AG04450 (cell line): Measurements from ENCODE around the gene WIPF3. TPM values are rescaled to one million over a fixed set of nuclear protein-coding genes. Genes with fewer than 3 reads are reported as not detected.

Experiments
- CTCF ChIA-PET: fragments of 300-600, 350-600 bp; formaldehyde crosslinking; extraction: SDS; loops from one replicate; lab custom pipeline; 2022; ENCODE audit warnings: antibody characterized with exemption, inconsistent platforms; lab: Charles Lee
- POLR2A ChIA-PET: fragments of 350-600 bp; formaldehyde crosslinking; extraction: SDS; loops from one replicate; lab custom pipeline; 2021; ENCODE audit warnings: antibody characterized with exemption, inconsistent platforms; lab: Yijun Ruan, JAX
- DNase-seq: peaks from one replicate; pipeline ENCODE4 v3.0.0-alpha.2; 2011; ENCODE audit warnings: low read depth, low spot score
- H3K27ac ChIP-seq: one replicate; pipeline ENCODE4 v1.5.1; 2012; ENCODE audit warnings: low read depth, low read length, control low read depth
- H3K27me3 ChIP-seq: one replicate; pipeline ENCODE4 v1.6.0; 2012; ENCODE audit warnings: low read length; ENCODE audit not compliant: control insufficient read depth, insufficient read depth
- H3K4me3 ChIP-seq: 2 replicates; pipeline ENCODE4 v1.5.1; 2011; ENCODE audit warnings: mild to moderate bottlenecking, low read depth, low read length, control low read depth
- H3K9me3 ChIP-seq: 2 replicates; pipeline ENCODE4 v1.5.1; 2012; ENCODE audit warnings: low read length; ENCODE audit not compliant: control insufficient read depth, insufficient read depth
- polyA plus RNA-seq: library from polyadenylated mRNA; depleted of rRNA; stranded (reverse); fragments of >200 nt; gene quantifications from 2 replicates; pipeline ENCODE4 v1.2.3, GENCODE V29; 2011
- TF ChIP-seq, protein P1 (sequence below): IDR thresholded peaks from 2 replicates; pipeline ENCODE4 v1.5.1; 2011; ENCODE audit warnings: low read depth, low read length, control low read depth, inconsistent platforms

Gene WIPF3
- polyA plus RNA-seq, 1 experiment: not detected

DNA sequence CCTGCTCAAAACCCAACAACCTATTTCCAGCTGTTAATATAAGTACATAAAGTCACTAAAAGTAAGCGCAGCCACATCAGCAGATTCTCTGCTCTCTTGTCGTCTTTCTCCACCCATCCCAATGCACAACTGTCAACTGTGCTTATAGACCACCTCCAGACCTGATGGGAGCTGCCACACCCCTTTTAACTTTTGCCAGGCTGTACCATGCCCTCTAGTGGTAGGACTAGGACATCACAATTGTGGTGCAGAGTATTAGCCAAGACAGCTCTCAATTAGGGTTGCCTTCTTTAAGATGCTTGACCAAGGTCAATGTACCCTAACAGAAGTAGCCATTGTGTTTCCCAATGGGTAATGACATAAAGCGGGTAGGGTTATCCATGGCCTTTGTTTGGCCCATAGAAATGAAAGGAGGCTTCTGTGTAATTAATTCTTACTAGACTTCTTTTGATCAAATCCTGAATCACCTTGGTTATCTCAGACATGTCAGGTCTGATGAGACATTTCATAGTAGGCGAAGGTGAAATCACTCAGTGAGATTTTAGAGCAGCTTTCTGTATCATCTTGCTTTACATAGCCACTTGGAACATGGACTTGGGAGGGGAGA is 115.2 kb downstream of the WIPF3 start:
- POLR2A ChIA-PET: interaction anchor here (0.5 kb wide), 1 partner anchor 419 kb away, joined by 3 read pairs; no protein-coding TSS in a partner anchor
- TF ChIP-seq, protein P1, sequence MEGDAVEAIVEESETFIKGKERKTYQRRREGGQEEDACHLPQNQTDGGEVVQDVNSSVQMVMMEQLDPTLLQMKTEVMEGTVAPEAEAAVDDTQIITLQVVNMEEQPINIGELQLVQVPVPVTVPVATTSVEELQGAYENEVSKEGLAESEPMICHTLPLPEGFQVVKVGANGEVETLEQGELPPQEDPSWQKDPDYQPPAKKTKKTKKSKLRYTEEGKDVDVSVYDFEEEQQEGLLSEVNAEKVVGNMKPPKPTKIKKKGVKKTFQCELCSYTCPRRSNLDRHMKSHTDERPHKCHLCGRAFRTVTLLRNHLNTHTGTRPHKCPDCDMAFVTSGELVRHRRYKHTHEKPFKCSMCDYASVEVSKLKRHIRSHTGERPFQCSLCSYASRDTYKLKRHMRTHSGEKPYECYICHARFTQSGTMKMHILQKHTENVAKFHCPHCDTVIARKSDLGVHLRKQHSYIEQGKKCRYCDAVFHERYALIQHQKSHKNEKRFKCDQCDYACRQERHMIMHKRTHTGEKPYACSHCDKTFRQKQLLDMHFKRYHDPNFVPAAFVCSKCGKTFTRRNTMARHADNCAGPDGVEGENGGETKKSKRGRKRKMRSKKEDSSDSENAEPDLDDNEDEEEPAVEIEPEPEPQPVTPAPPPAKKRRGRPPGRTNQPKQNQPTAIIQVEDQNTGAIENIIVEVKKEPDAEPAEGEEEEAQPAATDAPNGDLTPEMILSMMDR: peak; percentile 94
- no peak overlapping the region for H3K4me3 ChIP-seq
- no peak overlapping the region for H3K27ac ChIP-seq
- no peaks in the 10 kb centered on the region for H3K27me3 ChIP-seq
- CTCF ChIA-PET: interaction anchor here (0.6 to 3.9 kb wide), 39 partner anchors 9 to 699 kb away, joined by 3 to 52 read pairs (median 6); partner anchors contain the start of gene PLEKHA8
- no peaks in the 10 kb centered on the region for H3K9me3 ChIP-seq
- peak; percentile 30 for DNase-seq

GRCh38 chr7:29922921-29923700 is 116.8 kb downstream of the WIPF3 start:
- no peak overlapping the region for H3K4me3 ChIP-seq
- no peaks in the 10 kb centered on the region for H3K9me3 ChIP-seq
- TF ChIP-seq, protein P1: no peak
- CTCF ChIA-PET: interaction anchor here (0.9 to 3.9 kb wide), 8 partner anchors 8 to 176 kb away, joined by 3 to 52 read pairs (median 21); no protein-coding TSS in a partner anchor
- POLR2A ChIA-PET: no interaction called here
- H3K27ac ChIP-seq: no peak overlapping the region
- H3K27me3 ChIP-seq: no peaks in the 10 kb centered on the region
- no peak for DNase-seq

DNA sequence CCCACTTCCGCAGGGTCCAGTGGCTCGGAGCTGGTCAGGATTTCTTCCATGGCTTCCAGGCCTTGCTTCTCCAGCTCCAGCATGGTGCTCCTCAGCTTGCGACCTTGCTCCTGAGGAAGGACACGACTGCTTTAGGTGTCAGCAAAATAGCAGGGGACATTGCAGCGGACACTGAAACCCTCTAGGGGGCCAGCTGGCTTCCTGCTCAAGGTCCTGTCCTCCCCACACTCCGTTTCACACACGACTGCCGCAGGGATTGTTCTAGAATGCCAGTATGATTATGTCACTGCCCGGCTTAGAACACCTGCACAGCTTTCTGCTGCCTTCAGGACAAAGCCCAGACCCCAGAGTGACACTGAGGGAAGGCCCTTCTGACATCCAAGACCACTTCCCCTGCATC is 117.7 kb downstream of the WIPF3 start:
- H3K4me3 ChIP-seq: no peak overlapping the region
- ChIA-PET CTCF (no interaction called here), POLR2A (no interaction called here)

DNA sequence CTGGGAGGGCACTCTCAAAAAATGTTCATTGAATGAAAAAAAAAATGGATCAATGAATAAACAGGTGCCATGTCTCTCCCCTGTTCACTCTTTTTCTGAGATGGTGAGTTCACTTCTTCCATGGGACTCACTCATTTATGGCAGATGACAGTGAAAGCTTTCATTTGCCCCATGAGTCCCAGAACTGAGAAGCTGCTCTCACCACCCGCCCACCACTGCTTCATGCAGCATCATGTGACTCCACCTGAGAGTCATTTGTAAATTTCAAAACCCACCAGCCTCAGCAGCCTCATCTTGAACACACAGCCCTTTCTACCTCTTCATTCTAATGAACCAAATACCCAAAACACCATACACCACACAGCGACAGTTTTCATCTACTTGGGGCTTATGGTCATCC is 118.4 kb downstream of the WIPF3 start:
- Histone ChIP-seq H3K27ac (no peak overlapping the region), H3K4me3 (no peak overlapping the region), H3K9me3 (no peaks in the 10 kb centered on the region), H3K27me3 (no peaks in the 10 kb centered on the region)
- ChIA-PET POLR2A (no interaction called here), CTCF (no interaction called here)
- DNase-seq: no peak
- TF ChIP-seq, protein P1: no peak

More for the DNA sequence above, 117.7 kb downstream of the WIPF3 start:
- Histone ChIP-seq H3K27ac (no peak overlapping the region), H3K27me3 (no peaks in the 10 kb centered on the region), H3K9me3 (no peaks in the 10 kb centered on the region)
- DNase-seq: no peak
- TF ChIP-seq, protein P1: no peak

- DNase-seq: no peak
- Histone ChIP-seq H3K27ac (no peak overlapping the region), H3K9me3 (no peaks in the 10 kb centered on the region), H3K27me3 (no peaks in the 10 kb centered on the region), H3K4me3 (no peak overlapping the region)
- CTCF ChIA-PET: interaction anchor here (0.7 kb wide), 1 partner anchor 56 kb away, joined by 3 read pairs; no protein-coding TSS in a partner anchor
- TF ChIP-seq, protein P1: no peak
- POLR2A ChIA-PET: no interaction called here
These were observed 119.9 kb downstream of the WIPF3 start for GRCh38 chr7:29926216-29926615.
